Osteocyte (in vitro differentiated cells): Measurements from ENCODE around the gene MATN1. TPM values are rescaled to one million over a fixed set of nuclear protein-coding genes. Genes with fewer than 3 reads are reported as not detected.
A peak's percentile ranks its signal among the peaks of the same experiment; 100 is the strongest.

Experiments
- DNase-seq: peaks from one replicate; pipeline ENCODE4 v3.0.0; 2021; ENCODE audit warnings: mixed read lengths; ENCODE audit not compliant: unreplicated experiment; ENCODE audit errors: extremely low spot score
- H3K27ac Mint-ChIP-seq: one replicate; pipeline ENCODE4 v1.8.0; 2021; ENCODE audit warnings: mild to moderate bottlenecking, mixed read lengths; ENCODE audit not compliant: unreplicated experiment
- H3K27me3 Mint-ChIP-seq: one replicate; pipeline ENCODE4 v1.8.0; 2021; ENCODE audit warnings: mixed read lengths; ENCODE audit not compliant: unreplicated experiment
- H3K36me3 Mint-ChIP-seq: one replicate; pipeline ENCODE4 v1.8.0; 2021; ENCODE audit warnings: mixed read lengths; ENCODE audit not compliant: unreplicated experiment
- H3K4me1 Mint-ChIP-seq: one replicate; pipeline ENCODE4 v1.8.0; 2021; ENCODE audit warnings: mixed read lengths; ENCODE audit not compliant: unreplicated experiment
- H3K4me3 Mint-ChIP-seq: one replicate; pipeline ENCODE4 v1.8.0; 2021; ENCODE audit warnings: mild to moderate bottlenecking, moderate library complexity, mixed read lengths; ENCODE audit not compliant: unreplicated experiment
- H3K9me3 Mint-ChIP-seq: one replicate; pipeline ENCODE4 v1.8.0; 2021; ENCODE audit warnings: mixed read lengths; ENCODE audit not compliant: unreplicated experiment
- CTCF ChIP-seq: fragments of 200-600 bp; sonication (generic); IDR thresholded peaks from 2 replicates; pipeline ENCODE4 v1.5.0; 2021; ENCODE audit warnings: antibody characterized with exemption, mild to moderate bottlenecking, moderate library complexity
- total RNA-seq: library from RNA; stranded (reverse); gene quantifications from 2 replicates; pipeline ENCODE4 v1.2.1, GENCODE V29; 2021

Gene MATN1
- total RNA-seq, 1 donor from 2014 or later: 0.99 TPM

DNA sequence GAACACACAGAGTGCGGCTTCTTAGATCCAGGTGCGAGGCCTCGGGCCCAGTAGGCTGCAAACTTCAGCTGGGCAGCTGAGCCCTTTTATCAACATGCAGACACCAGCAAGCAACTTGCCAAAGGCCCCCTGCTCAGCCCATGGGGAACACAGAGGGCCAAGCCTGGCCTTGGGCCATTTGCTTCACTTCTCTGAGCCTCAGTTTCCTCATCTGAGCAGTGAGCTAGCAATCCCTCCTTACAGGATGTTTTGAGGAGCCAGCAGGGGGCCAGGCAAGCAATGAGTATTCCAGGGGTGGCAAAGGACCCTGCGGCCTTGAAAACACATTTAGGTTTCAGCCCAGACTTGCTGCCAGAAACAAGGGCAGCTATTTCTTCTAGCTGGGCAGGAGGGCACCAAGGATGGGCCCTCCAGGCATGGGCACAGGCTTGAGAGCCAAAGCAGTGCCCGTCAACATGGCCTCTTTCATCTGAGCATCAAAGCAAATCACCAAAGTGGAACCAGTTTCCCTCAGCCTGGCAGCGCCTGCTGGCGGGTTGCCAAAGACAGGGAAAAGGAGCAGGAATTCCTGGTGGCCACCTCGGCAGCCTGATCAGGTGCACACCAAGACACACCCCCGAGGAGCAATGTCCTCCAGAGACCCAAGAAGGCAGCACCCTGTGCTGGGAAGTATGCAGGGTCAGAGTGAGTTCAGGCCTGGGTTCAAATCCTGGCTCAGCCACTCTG lies 1.4 kb downstream of the MATN1 start:
- H3K9me3 Mint-ChIP-seq: no peaks in the 10 kb centered on the region
- no peak for TF ChIP-seq CTCF
- no peak for DNase-seq
- H3K36me3 Mint-ChIP-seq: no peaks in the 10 kb centered on the region
- no peaks in the 10 kb centered on the region for H3K27me3 Mint-ChIP-seq
- peaks cover 10% of the 10 kb centered on the region for H3K4me1 Mint-ChIP-seq
- no peak overlapping the region for H3K27ac Mint-ChIP-seq
- H3K4me3 Mint-ChIP-seq: no peak overlapping the region

GRCh38 chr1:30721341-30721793 lies 2.0 kb downstream of the MATN1 start:
- peaks cover 10% of the 10 kb centered on the region for H3K4me1 Mint-ChIP-seq
- no peak overlapping the region for H3K27ac Mint-ChIP-seq
- H3K36me3 Mint-ChIP-seq: no peaks in the 10 kb centered on the region
- H3K27me3 Mint-ChIP-seq: no peaks in the 10 kb centered on the region
- DNase-seq: no peak
- no peak for TF ChIP-seq CTCF
- no peaks in the 10 kb centered on the region for H3K9me3 Mint-ChIP-seq
- H3K4me3 Mint-ChIP-seq: no peak overlapping the region

DNA sequence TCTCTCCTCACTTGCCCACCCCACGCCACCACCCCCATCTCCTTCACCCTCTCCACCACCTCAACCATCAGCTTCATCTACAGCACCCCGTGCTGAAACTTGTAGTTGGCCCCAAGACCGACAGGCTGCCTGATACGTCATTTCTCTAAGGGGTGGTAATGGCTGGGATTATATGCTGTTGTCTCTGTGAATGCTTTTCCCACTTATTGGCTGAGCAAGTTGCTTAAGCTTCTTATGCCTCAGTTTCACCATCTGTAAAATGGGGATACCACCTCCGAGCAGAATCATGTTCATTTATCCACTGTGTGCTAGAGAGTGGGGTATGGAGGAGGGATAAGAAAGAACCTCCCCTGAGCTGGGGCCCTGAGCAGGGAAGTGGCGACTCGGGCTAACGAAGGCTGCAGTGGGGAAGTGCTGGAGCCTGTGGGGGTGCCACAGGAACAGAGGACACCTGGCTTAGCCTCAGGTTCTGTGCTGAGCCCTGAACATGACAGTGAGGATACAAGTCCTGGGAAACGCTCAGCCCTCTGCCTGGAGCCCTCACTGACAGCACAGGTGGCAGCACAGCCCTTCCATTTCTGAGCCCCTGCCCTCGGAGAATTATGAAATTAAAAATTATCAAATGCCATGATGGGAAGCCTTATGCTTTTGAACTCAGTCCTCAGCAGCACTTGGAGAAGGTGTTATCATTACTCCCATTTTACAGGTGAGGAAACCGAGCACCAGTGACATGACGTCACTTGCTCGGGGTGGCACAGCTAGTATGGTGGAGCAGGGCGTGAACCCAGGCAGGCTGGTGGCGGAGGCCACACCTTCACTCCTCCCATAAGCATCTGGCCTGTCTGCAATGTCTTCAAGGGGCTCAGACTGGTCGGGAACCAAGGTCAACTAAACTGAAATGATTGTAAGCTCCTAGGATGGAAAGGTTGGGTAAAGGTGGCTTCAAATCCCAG lies 2.8 kb downstream of the MATN1 start:
- Mint-ChIP-seq H3K27ac (no peak overlapping the region), H3K36me3 (no peaks in the 10 kb centered on the region), H3K27me3 (no peaks in the 10 kb centered on the region), H3K9me3 (peaks cover 3% of the 10 kb centered on the region), H3K4me1 (peaks cover 10% of the 10 kb centered on the region), H3K4me3 (no peak overlapping the region)
- DNase-seq: no peak
- TF ChIP-seq CTCF: no peak

DNA sequence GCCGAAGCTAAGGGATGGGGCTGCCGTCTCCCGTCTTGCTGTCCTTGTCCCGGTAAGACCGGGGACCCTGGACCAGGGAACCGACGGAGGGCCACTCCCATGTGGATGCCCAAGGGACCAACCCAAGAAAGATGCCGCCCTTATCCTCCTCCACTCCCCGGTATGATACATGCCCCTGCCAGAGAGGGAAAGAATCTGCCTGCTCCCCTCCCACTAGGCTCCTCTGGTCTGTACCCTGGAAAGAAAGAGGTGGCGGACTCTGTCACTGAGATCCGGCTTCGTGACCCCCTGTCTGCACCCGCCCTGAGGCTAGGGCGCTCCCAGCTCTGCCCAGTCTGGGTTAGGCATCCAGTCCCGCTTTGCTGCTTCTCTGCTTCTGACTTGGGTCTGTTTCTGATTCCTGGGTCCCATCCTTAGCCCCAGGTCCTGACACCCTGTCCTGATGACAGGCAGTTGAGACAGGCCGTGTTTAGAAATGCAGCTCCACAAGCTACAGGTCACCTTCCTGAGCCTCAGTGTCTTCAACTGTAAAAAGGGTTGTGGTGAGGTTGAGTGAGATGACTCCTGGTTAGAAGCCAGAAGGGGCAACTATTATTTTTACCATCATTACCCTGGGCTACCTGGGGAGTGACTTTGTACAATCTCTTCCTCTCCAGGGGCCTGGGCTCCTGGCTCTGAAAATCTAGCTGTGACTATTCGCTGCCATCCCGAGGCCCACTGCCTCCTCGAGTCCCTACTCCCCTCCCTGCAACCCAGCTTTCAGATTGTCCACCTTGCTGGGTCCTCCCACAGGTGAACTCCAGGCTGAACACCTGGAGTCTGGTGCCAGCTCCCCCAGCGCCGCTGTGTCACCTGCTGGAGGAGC lies 3.7 kb downstream of the MATN1 start:
- no peaks in the 10 kb centered on the region for H3K36me3 Mint-ChIP-seq
- H3K27me3 Mint-ChIP-seq: no peaks in the 10 kb centered on the region
- no peak for TF ChIP-seq CTCF
- H3K4me1 Mint-ChIP-seq: peaks cover 10% of the 10 kb centered on the region
- H3K27ac Mint-ChIP-seq: peak overlapping the region; percentile 95
- no peak for DNase-seq
- peaks cover 5% of the 10 kb centered on the region for H3K9me3 Mint-ChIP-seq
- peak overlapping the region; percentile 79 for H3K4me3 Mint-ChIP-seq
